Duodenal mucosa (tissue), 2 donors: Measurements from ENCODE around the gene DBX2.
"Not testable (repeated sequence)": the region's sequence is repeated elsewhere in the genome, so short reads cannot be mapped to it uniquely, and the experiment has no call there.

ENCODE experiments used
- H3K27ac ChIP-seq: one replicate; pipeline ENCODE4 v1.7.0; 2013; ENCODE audit warnings: low read depth, low read length
- H3K27me3 ChIP-seq, 2 donors: one replicate each; pipeline ENCODE4 v1.7.0; 2013; ENCODE audit warnings: low read length in 2 of 2, control low read depth in 1 of 2; ENCODE audit not compliant: insufficient read depth in 2 of 2, control insufficient read depth in 1 of 2
- H3K36me3 ChIP-seq, 2 donors: one replicate each; pipeline ENCODE4 v1.7.0; 2013; ENCODE audit warnings: low read length in 2 of 2, control low read depth in 1 of 2; ENCODE audit not compliant: insufficient read depth in 2 of 2, control insufficient read depth in 1 of 2
- H3K4me1 ChIP-seq, 2 donors: one replicate each; pipeline ENCODE4 v1.7.0; 2013; ENCODE audit warnings: low read length in 2 of 2, control low read depth in 1 of 2; ENCODE audit not compliant: insufficient read depth in 2 of 2, control insufficient read depth in 1 of 2
- H3K4me3 ChIP-seq, 2 donors: one replicate each; pipeline ENCODE4 v1.7.0; 2013; ENCODE audit warnings: low read length in 2 of 2, low read depth in 1 of 2
- H3K9ac ChIP-seq, 2 donors: one replicate each; pipeline ENCODE4 v1.7.0; 2013; ENCODE audit warnings: low read length in 2 of 2, low read depth in 1 of 2
- H3K9me3 ChIP-seq, 2 donors: one replicate each; pipeline ENCODE4 v1.7.0; 2013; ENCODE audit warnings: low read length in 2 of 2, control low read depth in 1 of 2; ENCODE audit not compliant: control insufficient read depth in 1 of 2

DBX2 gene

DNA sequence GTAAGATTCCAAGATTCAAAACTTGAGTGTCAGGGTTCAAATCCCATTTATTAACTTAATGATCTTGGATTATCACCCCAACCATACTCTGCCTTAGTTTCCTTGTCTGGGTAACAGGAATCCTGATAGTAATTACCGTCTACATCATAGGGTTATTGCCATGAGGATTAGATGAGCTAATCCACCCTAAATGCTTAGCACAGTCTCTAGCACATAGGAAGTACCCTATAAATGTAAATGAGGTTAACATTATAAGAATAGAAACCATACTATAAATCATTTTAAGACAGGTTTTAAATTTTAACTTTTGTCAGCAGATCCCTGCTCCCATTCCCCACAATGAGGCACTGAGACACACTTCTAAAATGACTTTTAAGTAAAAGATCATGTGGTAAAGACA is 36.5 kb downstream of the DBX2 start:
- no peak overlapping the region for H3K9ac ChIP-seq
- no peaks in the 10 kb centered on the region for H3K4me1 ChIP-seq
- no peaks in the 10 kb centered on the region for H3K9me3 ChIP-seq
- H3K4me3 ChIP-seq = no peak overlapping the region
- no peaks in the 10 kb centered on the region for H3K36me3 ChIP-seq
- no peaks in the 10 kb centered on the region for H3K27me3 ChIP-seq
- no peak overlapping the region for H3K27ac ChIP-seq

DNA sequence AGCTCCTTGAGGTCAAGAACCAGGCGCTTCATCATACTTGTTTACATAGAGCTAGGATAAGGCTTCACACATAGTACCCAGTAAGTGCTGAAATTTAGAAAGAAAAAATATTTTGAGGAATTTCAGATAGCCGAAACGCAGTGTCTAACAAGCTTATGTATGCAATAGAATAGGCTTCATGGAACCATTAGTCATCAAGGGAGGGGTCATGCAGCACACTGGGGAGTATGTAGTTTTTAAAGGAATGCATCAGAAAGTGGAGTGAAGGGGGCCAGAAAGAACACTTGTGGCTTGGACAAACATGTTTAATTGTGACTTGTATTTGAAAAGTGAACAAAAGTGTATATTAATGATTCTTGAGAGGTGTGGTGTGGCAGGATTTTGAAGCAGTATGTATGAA is 38.1 kb downstream of the DBX2 start:
- no peak overlapping the region for H3K4me3 ChIP-seq
- no peaks in the 10 kb centered on the region for H3K27me3 ChIP-seq
- no peaks in the 10 kb centered on the region for H3K36me3 ChIP-seq
- no peaks in the 10 kb centered on the region for H3K4me1 ChIP-seq
- H3K9me3 ChIP-seq = no peaks in the 10 kb centered on the region
- H3K9ac ChIP-seq = no peak overlapping the region
- no peak overlapping the region for H3K27ac ChIP-seq

GRCh38 chr12:45010059-45010458 is 40.8 kb downstream of the DBX2 start:
- Histone ChIP-seq H3K4me3 (no peak overlapping the region), H3K27ac (no peak overlapping the region), H3K9ac (no peak overlapping the region), H3K9me3 (no peaks in the 10 kb centered on the region), H3K27me3 (no peaks in the 10 kb centered on the region), H3K4me1 (no peaks in the 10 kb centered on the region), H3K36me3 (no peaks in the 10 kb centered on the region)

DNA sequence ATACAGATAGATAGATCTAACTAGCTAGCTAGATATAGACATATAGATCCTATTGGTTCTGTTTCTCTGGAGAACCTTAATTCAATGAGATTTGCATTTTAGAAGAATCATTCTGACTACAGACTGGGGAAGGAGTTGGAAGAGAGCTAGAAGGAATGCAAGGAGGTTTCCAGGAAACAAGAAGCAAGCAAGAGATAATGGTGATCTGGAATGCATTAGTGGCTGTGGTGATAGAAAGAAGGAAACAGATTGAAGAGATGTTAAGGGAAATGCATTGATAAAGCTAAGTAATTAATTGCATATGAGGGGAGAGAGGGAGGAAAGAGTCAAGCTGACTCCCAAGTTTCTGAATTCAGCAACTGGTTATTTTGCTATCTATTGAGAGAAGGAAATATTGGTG is 42.7 kb downstream of the DBX2 start:
- Histone ChIP-seq H3K27me3 (no peaks in the 10 kb centered on the region), H3K36me3 (no peaks in the 10 kb centered on the region), H3K4me1 (no peaks in the 10 kb centered on the region), H3K27ac (no peak overlapping the region), H3K4me3 (no peak overlapping the region), H3K9ac (no peak overlapping the region), H3K9me3 (no peaks in the 10 kb centered on the region)

GRCh38 chr12:44999355-44999754 is 51.5 kb downstream of the DBX2 start:
- Histone ChIP-seq H3K27me3 (no peaks in the 10 kb centered on the region), H3K4me1 (no peaks in the 10 kb centered on the region), H3K36me3 (no peaks in the 10 kb centered on the region), H3K9ac (no peak overlapping the region), H3K4me3 (no peak overlapping the region), H3K27ac (no peak overlapping the region), H3K9me3 (no peaks in the 10 kb centered on the region)

DNA sequence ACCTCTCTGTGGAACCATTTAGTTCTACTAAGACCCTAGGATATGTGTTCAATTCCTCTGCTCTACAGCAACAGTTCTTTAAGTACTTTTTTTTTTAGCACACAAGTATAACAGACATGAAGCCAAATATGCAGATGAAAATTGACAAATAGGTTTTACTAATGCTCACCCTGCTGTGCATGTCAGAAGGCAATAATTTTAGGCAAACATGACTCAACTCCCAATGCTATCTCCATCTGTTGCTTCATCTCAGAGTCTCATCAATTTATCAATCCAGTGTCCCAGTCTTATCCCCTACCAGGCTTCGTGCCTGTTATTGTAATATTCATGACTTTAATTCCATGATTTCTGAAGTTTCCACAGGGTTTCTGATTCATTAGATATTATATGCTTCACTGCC is 57.7 kb downstream of the DBX2 start:
- no peak overlapping the region for H3K27ac ChIP-seq

DNA sequence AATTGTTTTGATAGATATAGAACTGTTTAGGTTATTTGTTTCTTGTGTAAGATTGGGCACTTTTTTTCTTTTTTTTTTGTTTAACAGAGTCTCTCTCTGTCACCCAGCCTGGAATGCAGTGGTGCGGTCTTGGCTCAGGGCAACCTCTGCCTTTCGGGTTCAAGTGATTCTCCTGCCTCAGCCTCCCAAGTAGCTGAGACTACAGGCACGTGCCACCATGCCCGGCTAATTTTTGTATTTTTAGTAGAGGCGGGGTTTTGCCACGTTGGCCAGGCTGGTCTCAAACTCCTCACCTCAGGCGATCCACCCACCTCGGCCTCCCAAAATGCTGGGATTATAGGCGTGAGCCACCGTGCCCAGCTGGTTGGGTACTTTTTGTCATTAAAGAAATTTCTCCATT is 66.0 kb downstream of the DBX2 start:
- H3K9me3 ChIP-seq, H3K4me3 ChIP-seq, H3K36me3 ChIP-seq, H3K27ac ChIP-seq, H3K4me1 ChIP-seq, H3K27me3 ChIP-seq, H3K9ac ChIP-seq: not testable (repeated sequence)

More for the DNA sequence above, 57.7 kb downstream of the DBX2 start:
- no peaks in the 10 kb centered on the region for H3K9me3 ChIP-seq
- H3K4me3 ChIP-seq = no peak overlapping the region
- no peak overlapping the region for H3K9ac ChIP-seq
- no peaks in the 10 kb centered on the region for H3K27me3 ChIP-seq
- no peaks in the 10 kb centered on the region for H3K4me1 ChIP-seq
- H3K36me3 ChIP-seq = no peaks in the 10 kb centered on the region

- Histone ChIP-seq H3K9ac (no peak overlapping the region), H3K9me3 (no peaks in the 10 kb centered on the region), H3K27ac (no peak overlapping the region), H3K27me3 (no peaks in the 10 kb centered on the region), H3K4me1 (no peaks in the 10 kb centered on the region), H3K36me3 (no peaks in the 10 kb centered on the region), H3K4me3 (no peak overlapping the region)
Measured at GRCh38 chr12:44979918-44980317, 71.0 kb downstream of the DBX2 start.

DNA sequence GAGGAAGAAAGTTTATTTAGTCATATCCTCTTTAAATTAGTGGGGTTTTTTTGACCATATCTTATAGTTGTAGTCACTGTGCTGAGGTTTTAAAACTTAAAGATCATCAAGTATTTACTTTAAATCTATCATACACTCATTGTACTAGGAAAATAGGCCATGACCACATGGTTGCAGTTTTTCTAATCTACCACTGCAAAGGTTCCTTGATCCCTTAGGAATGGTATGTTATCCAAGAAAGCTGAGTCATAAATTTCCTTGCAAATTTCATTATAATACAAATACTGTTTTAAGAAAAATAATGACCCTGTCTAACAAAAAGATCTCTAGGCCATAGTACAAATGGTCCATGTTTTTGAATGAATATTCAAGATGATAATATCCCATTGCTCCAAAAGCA is 74.7 kb downstream of the DBX2 start:
- Histone ChIP-seq H3K27ac (no peak overlapping the region), H3K36me3 (no peaks in the 10 kb centered on the region)

GRCh38 chr12:44972746-44973421 is 78.0 kb downstream of the DBX2 start:
- Histone ChIP-seq H3K27me3 (no peaks in the 10 kb centered on the region), H3K36me3 (no peaks in the 10 kb centered on the region), H3K9me3 (no peaks in the 10 kb centered on the region), H3K4me1 (no peaks in the 10 kb centered on the region), H3K4me3 (no peak overlapping the region), H3K9ac (no peak overlapping the region), H3K27ac (no peak overlapping the region)

More for the DNA sequence above, 74.7 kb downstream of the DBX2 start:
- no peaks in the 10 kb centered on the region for H3K4me1 ChIP-seq
- no peaks in the 10 kb centered on the region for H3K9me3 ChIP-seq
- no peak overlapping the region for H3K4me3 ChIP-seq
- H3K27me3 ChIP-seq = no peaks in the 10 kb centered on the region
- no peak overlapping the region for H3K9ac ChIP-seq

- no peak overlapping the region for H3K27ac ChIP-seq
- H3K4me1 ChIP-seq = no peaks in the 10 kb centered on the region
- H3K27me3 ChIP-seq = no peaks in the 10 kb centered on the region
- H3K36me3 ChIP-seq = no peaks in the 10 kb centered on the region
- H3K4me3 ChIP-seq = no peak overlapping the region
- H3K9ac ChIP-seq = no peak overlapping the region
- H3K9me3 ChIP-seq = no peaks in the 10 kb centered on the region
Measured at GRCh38 chr12:44968965-44969364, 81.9 kb downstream of the DBX2 start.
